OCI-LY3 (cell line): Measurements from ENCODE around the gene LRP10.

Experiments
- CTCF ChIP-seq: fragments of 200-600, 300-600 bp; sonication (generic); IDR thresholded peaks from 2 replicates; pipeline ENCODE4 v1.5.1; 2014; ENCODE audit warnings: antibody characterized with exemption, low read length, low read depth
- EZH2phosphoT487 ChIP-seq: fragments of 200-600 bp; shearing (Covaris generic); IDR thresholded peaks from 2 replicates; pipeline ENCODE4 v1.6.1; 2018; ENCODE audit warnings: antibody characterized with exemption, mixed run types, low read depth

- TF ChIP-seq CTCF (no peak), EZH2phosphoT487 (no peak)
Measured at GRCh38 chr14:22846811-22847307, 24.7 kb upstream of the LRP10 start.
